ENCODE measurements around the gene NRIP1.
"Not testable (repeated sequence)": the region's sequence is repeated elsewhere in the genome, so short reads cannot be mapped to it uniquely, and the experiment has no call there.

NRIP1 gene

DNA sequence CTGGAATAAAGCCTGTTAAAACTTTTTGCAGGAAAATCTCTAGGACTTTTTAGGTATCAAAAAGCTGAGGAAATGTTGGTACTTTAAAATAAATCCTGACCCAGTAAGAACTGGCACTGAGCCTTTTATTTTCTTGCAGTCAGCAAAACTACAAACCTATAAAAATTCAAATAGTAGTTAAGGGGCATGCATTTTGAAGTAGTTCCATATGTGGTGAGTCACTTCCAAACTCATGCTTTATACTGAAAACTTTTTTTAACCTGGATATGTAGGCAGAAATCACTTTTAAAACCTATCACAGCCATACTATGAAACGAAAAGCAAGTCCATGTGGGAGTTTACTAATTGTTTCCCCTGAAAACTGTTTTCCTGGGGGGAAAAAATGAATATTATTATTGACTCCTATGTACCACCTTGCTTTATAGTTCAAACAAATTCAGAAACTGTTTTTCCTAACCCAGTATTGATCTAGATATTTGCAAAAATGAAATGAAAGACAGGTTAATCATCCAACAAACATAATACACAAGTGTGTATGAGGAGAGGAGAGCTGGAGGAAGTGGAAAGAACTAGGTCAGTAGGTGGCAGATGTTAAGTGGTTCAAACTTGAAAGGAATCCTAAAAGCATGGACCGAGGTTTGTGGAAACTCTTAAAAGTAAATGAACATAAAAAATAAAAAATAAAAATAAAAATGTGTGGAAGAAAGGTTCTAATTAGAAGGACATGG lies 30.5 kb downstream of the NRIP1 start:
- CTCF ChIA-PET = interaction anchor here (0.7 to 1.1 kb wide), 3 partner anchors 10 to 22 kb away, joined by 3 read pairs; no protein-coding TSS in a partner anchor
- POLR2A ChIA-PET = no interaction called here
- no peaks in the 10 kb centered on the region for H3K9me3 ChIP-seq (ENCODE audit: control extremely low read depth in 1 of 5, control insufficient read depth in 4 of 5, insufficient read depth in 2 of 5, low read depth in 1 of 5, low read length in 4 of 5)
- no peaks in the 10 kb centered on the region for H3K27me3 ChIP-seq (replicated peaks in 2 of 5; ENCODE audit: control insufficient read depth in 4 of 5, insufficient read depth in 5 of 5, low read length in 4 of 5)
- H3K4me3 ChIP-seq (ENCODE audit: control insufficient read depth in 1 of 7, extremely low read depth in 1 of 7, insufficient read depth in 4 of 7, low read depth in 2 of 7, low read length in 6 of 7) = no peak overlapping the region
- H3K27ac ChIP-seq (ENCODE audit: insufficient read depth in 1 of 2, low read depth in 1 of 2, low read length in 2 of 2, poor library complexity in 1 of 2, severe bottlenecking in 2 of 2) = no peak overlapping the region
- peaks cover 8 to 62% (median 25%) of the 10 kb centered on the region in 4 experiments for H3K36me3 ChIP-seq (ENCODE audit: control insufficient read depth in 4 of 4, insufficient read depth in 4 of 4, low read length in 3 of 4)
- peaks cover 5 to 57% (median 16%) of the 10 kb centered on the region in 4 experiments for H3K4me1 ChIP-seq (ENCODE audit: control extremely low read depth in 1 of 4, control insufficient read depth in 4 of 4, insufficient read depth in 4 of 4, low read length in 3 of 4)
- no CpG with 5 or more reads among the region's 2 CpGs for WGBS (ENCODE audit: insufficient coverage)
- DNase-seq = peak in 1 of 3 donors; percentile 41

DNA sequence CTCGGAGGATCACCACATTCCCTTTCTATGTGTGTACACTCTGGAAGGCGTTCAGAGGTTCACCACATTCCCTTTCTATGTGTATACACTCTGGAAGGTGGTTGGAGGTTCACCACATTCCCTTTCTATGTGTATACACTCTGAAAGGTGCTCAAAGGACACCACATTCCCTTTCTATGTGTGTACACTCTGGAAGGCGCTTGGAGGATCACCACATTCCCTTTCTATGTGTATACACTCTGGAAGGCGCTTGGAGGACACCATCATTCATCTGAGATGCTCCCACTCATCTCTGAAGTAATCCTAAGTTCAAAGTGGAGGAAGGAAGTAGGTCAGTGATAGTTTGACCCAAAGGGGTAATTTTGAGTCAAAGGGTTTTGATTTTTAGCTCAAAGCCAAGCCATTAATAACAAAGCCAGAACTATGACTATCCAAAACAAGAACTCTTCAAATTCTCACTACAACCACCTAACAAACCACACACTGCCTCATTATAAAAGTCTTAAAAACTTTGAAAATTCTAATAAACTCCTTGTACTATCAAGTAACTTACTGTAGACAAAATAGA lies 32.9 kb downstream of the NRIP1 start:
- Histone ChIP-seq H3K27me3 (replicated peaks in 2 of 5; ENCODE audit: control insufficient read depth in 4 of 5, insufficient read depth in 5 of 5, low read length in 4 of 5) (no peaks in the 10 kb centered on the region), H3K36me3 (ENCODE audit: control insufficient read depth in 4 of 4, insufficient read depth in 4 of 4, low read length in 3 of 4) (peaks cover 9 to 52% (median 21%) of the 10 kb centered on the region in 4 experiments), H3K9me3 (ENCODE audit: control extremely low read depth in 1 of 5, control insufficient read depth in 4 of 5, insufficient read depth in 2 of 5, low read depth in 1 of 5, low read length in 4 of 5) (no peaks in the 10 kb centered on the region), H3K4me1 (ENCODE audit: control extremely low read depth in 1 of 4, control insufficient read depth in 4 of 4, insufficient read depth in 4 of 4, low read length in 3 of 4) (peaks cover 3 to 60% (median 21%) of the 10 kb centered on the region in 4 experiments), H3K27ac (ENCODE audit: insufficient read depth in 1 of 2, low read depth in 1 of 2, low read length in 2 of 2, poor library complexity in 1 of 2, severe bottlenecking in 2 of 2) (no peak overlapping the region), H3K4me3 (ENCODE audit: control insufficient read depth in 1 of 7, extremely low read depth in 1 of 7, insufficient read depth in 4 of 7, low read depth in 2 of 7, low read length in 6 of 7) (no peak overlapping the region)
- DNase-seq = no peak
- CTCF ChIA-PET = interaction anchor here (1.6 kb wide), 1 partner anchor 451 kb away, joined by 4 read pairs; no protein-coding TSS in a partner anchor
- POLR2A ChIA-PET = no interaction called here
- 100% methylated on average over 1 of the region's 4 CpGs for WGBS (ENCODE audit: insufficient coverage)

DNA sequence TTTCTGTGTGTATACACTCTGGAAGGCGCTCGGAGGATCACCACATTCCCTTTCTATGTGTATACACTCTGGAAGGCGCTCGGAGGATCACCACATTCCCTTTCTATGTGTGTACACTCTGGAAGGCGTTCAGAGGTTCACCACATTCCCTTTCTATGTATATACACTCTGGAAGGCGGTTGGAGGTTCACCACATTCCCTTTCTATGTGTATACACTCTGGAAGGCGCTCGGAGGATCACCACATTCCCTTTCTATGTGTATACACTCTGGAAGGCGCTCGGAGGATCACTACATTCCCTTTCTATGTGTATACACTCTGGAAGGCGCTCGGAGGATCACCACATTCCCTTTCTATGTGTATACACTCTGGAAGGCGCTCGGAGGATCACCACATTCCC lies 33.4 kb downstream of the NRIP1 start:
- H3K27me3 ChIP-seq (replicated peaks in 2 of 5; ENCODE audit: control insufficient read depth in 4 of 5, insufficient read depth in 5 of 5, low read length in 4 of 5); H3K4me3 ChIP-seq (ENCODE audit: control insufficient read depth in 1 of 7, extremely low read depth in 1 of 7, insufficient read depth in 4 of 7, low read depth in 2 of 7, low read length in 6 of 7); POLR2A ChIA-PET; DNase-seq; H3K9me3 ChIP-seq (ENCODE audit: control extremely low read depth in 1 of 5, control insufficient read depth in 4 of 5, insufficient read depth in 2 of 5, low read depth in 1 of 5, low read length in 4 of 5); H3K27ac ChIP-seq (ENCODE audit: insufficient read depth in 1 of 2, low read depth in 1 of 2, low read length in 2 of 2, poor library complexity in 1 of 2, severe bottlenecking in 2 of 2); CTCF ChIA-PET: not testable (repeated sequence)
- peaks cover 3 to 58% (median 19%) of the 10 kb centered on the region in 4 experiments for H3K4me1 ChIP-seq (ENCODE audit: control extremely low read depth in 1 of 4, control insufficient read depth in 4 of 4, insufficient read depth in 4 of 4, low read length in 3 of 4)
- no CpG with 5 or more reads among the region's 14 CpGs for WGBS (ENCODE audit: insufficient coverage)
- peaks cover 9 to 53% (median 23%) of the 10 kb centered on the region in 4 experiments for H3K36me3 ChIP-seq (ENCODE audit: control insufficient read depth in 4 of 4, insufficient read depth in 4 of 4, low read length in 3 of 4)

DNA sequence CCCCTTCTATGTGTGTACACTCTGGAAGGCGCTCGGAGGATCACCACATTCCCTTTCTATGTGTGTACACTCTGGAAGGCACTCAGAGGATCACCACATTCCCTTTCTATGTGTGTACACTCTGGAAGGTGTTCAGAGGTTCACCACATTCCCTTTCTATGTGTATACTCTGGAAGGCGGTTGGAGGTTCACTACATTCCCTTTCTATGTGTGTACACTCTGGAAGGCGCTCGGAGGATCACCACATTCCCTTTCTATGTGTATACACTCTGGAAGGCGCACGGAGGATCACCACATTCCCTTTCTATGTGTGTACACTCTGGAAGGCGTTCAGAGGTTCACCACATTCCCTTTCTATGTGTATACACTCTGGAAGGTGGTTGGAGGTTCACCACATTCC lies 33.9 kb downstream of the NRIP1 start:
- CTCF ChIA-PET; H3K27me3 ChIP-seq (replicated peaks in 2 of 5; ENCODE audit: control insufficient read depth in 4 of 5, insufficient read depth in 5 of 5, low read length in 4 of 5); H3K4me3 ChIP-seq (ENCODE audit: control insufficient read depth in 1 of 7, extremely low read depth in 1 of 7, insufficient read depth in 4 of 7, low read depth in 2 of 7, low read length in 6 of 7); DNase-seq; POLR2A ChIA-PET; H3K9me3 ChIP-seq (ENCODE audit: control extremely low read depth in 1 of 5, control insufficient read depth in 4 of 5, insufficient read depth in 2 of 5, low read depth in 1 of 5, low read length in 4 of 5): not testable (repeated sequence)
- H3K36me3 ChIP-seq (ENCODE audit: control insufficient read depth in 4 of 4, insufficient read depth in 4 of 4, low read length in 3 of 4) = peaks cover 9 to 54% (median 25%) of the 10 kb centered on the region in 4 experiments
- no CpG with 5 or more reads among the region's 8 CpGs for WGBS (ENCODE audit: insufficient coverage)
- peaks cover 3 to 58% (median 18%) of the 10 kb centered on the region in 4 experiments for H3K4me1 ChIP-seq (ENCODE audit: control extremely low read depth in 1 of 4, control insufficient read depth in 4 of 4, insufficient read depth in 4 of 4, low read length in 3 of 4)
- H3K27ac ChIP-seq (ENCODE audit: insufficient read depth in 1 of 2, low read depth in 1 of 2, low read length in 2 of 2, poor library complexity in 1 of 2, severe bottlenecking in 2 of 2) = peak overlapping the region in 1 of 2 experiments; percentile 36

DNA sequence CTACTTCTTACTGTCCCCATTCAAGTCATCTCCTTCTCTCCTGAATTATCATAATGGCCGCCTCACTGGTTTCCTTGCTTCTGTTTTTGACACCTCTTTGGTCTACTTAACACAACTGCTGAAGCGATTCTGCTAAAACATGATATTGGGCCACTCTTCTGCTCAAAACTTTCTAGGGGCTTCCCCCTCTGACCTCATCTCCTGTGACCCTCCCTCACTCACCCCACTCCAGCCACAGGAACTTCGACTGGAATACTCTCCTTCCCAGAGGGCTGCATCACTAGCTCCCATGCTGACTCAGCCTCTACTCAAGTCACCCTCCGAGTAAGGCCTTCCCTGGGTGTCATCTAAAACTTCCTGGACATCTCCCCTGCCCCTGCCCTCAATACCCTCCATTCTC lies 35.7 kb downstream of the NRIP1 start:
- Histone ChIP-seq H3K4me3 (ENCODE audit: control insufficient read depth in 1 of 7, extremely low read depth in 1 of 7, insufficient read depth in 4 of 7, low read depth in 2 of 7, low read length in 6 of 7) (no peak overlapping the region), H3K27ac (ENCODE audit: insufficient read depth in 1 of 2, low read depth in 1 of 2, low read length in 2 of 2, poor library complexity in 1 of 2, severe bottlenecking in 2 of 2) (peak overlapping the region in 1 of 2 experiments; percentile 47), H3K4me1 (ENCODE audit: control extremely low read depth in 1 of 4, control insufficient read depth in 4 of 4, insufficient read depth in 4 of 4, low read length in 3 of 4) (peaks cover 3 to 54% (median 20%) of the 10 kb centered on the region in 4 experiments), H3K27me3 (replicated peaks in 2 of 5; ENCODE audit: control insufficient read depth in 4 of 5, insufficient read depth in 5 of 5, low read length in 4 of 5) (no peaks in the 10 kb centered on the region), H3K9me3 (ENCODE audit: control extremely low read depth in 1 of 5, control insufficient read depth in 4 of 5, insufficient read depth in 2 of 5, low read depth in 1 of 5, low read length in 4 of 5) (no peaks in the 10 kb centered on the region), H3K36me3 (ENCODE audit: control insufficient read depth in 4 of 4, insufficient read depth in 4 of 4, low read length in 3 of 4) (peaks cover 11 to 60% (median 31%) of the 10 kb centered on the region in 4 experiments)
- 65% methylated on average over 3 of the region's 4 CpGs for WGBS (ENCODE audit: insufficient coverage)
- CTCF ChIA-PET = interaction anchor here (0.8 to 1.2 kb wide), 2 partner anchors 20 to 25 kb away, joined by 3 to 4 read pairs; no protein-coding TSS in a partner anchor
- POLR2A ChIA-PET = no interaction called here
- no peak for DNase-seq

DNA sequence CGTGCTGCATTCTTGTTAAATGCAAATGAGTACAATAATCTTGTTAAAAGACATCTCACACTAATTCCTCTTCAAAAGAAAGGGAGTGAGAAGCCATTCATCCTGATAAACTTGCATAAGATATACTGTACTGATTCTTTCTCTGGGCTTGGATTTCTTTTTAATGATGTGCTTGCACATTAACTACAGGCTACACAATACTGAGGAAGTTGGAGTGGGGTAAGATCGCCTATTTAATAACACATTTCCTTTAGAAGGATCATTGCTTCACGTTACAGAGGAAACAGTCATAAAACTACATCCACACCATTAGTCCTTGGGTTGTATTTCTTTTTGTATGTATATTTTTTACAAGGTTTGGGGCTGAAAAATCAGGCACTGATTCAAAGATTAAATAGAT lies 36.6 kb downstream of the NRIP1 start:
- no CpG with 5 or more reads among the region's 3 CpGs for WGBS (ENCODE audit: insufficient coverage)
- no peaks in the 10 kb centered on the region for H3K9me3 ChIP-seq (ENCODE audit: control extremely low read depth in 1 of 5, control insufficient read depth in 4 of 5, insufficient read depth in 2 of 5, low read depth in 1 of 5, low read length in 4 of 5)
- no peak overlapping the region for H3K4me3 ChIP-seq (ENCODE audit: control insufficient read depth in 1 of 7, extremely low read depth in 1 of 7, insufficient read depth in 4 of 7, low read depth in 2 of 7, low read length in 6 of 7)
- H3K4me1 ChIP-seq (ENCODE audit: control extremely low read depth in 1 of 4, control insufficient read depth in 4 of 4, insufficient read depth in 4 of 4, low read length in 3 of 4) = peaks cover 3 to 47% (median 19%) of the 10 kb centered on the region in 4 experiments
- H3K27me3 ChIP-seq (replicated peaks in 2 of 5; ENCODE audit: control insufficient read depth in 4 of 5, insufficient read depth in 5 of 5, low read length in 4 of 5) = no peaks in the 10 kb centered on the region
- ChIA-PET POLR2A (interaction anchor here (0.6 kb wide), 1 partner anchor 632 kb away, joined by 4 read pairs; no protein-coding TSS in a partner anchor), CTCF (interaction anchor here (1.2 kb wide), 1 partner anchor 19 kb away, joined by 4 read pairs; no protein-coding TSS in a partner anchor)
- peak in 2 of 3 donors; percentile 29 to 45 for DNase-seq
- no peak overlapping the region for H3K27ac ChIP-seq (ENCODE audit: insufficient read depth in 1 of 2, low read depth in 1 of 2, low read length in 2 of 2, poor library complexity in 1 of 2, severe bottlenecking in 2 of 2)
- peaks cover 9 to 52% (median 31%) of the 10 kb centered on the region in 4 experiments for H3K36me3 ChIP-seq (ENCODE audit: control insufficient read depth in 4 of 4, insufficient read depth in 4 of 4, low read length in 3 of 4)

DNA sequence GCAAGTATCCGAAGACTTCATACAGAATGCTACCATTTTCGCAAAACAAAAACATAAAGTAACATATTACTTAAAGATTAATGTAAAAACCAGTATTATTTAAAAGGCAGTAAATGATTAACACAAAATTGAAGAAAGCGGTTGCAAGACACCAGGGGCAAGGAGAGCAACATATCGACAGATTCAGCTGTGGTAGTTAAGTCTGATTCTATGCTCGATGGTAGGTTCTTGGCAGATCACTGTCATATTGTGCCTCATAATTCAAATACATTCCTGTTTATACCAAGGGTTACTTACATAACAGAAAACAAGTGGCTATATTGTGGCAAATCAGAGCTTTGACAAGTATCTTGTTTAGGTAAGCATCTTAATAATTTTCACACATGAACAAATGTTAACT lies 37.7 kb downstream of the NRIP1 start:
- ChIA-PET CTCF (interaction anchor here (0.8 kb wide), 1 partner anchor 456 kb away, joined by 3 read pairs; no protein-coding TSS in a partner anchor), POLR2A (interaction anchor here (1.2 kb wide), 1 partner anchor 455 kb away, joined by 3 read pairs; no protein-coding TSS in a partner anchor)
- Histone ChIP-seq H3K9me3 (ENCODE audit: control extremely low read depth in 1 of 5, control insufficient read depth in 4 of 5, insufficient read depth in 2 of 5, low read depth in 1 of 5, low read length in 4 of 5) (no peaks in the 10 kb centered on the region), H3K27me3 (replicated peaks in 2 of 5; ENCODE audit: control insufficient read depth in 4 of 5, insufficient read depth in 5 of 5, low read length in 4 of 5) (no peaks in the 10 kb centered on the region), H3K4me3 (ENCODE audit: control insufficient read depth in 1 of 7, extremely low read depth in 1 of 7, insufficient read depth in 4 of 7, low read depth in 2 of 7, low read length in 6 of 7) (no peak overlapping the region), H3K36me3 (ENCODE audit: control insufficient read depth in 4 of 4, insufficient read depth in 4 of 4, low read length in 3 of 4) (peaks cover 11 to 58% (median 31%) of the 10 kb centered on the region in 4 experiments), H3K4me1 (ENCODE audit: control extremely low read depth in 1 of 4, control insufficient read depth in 4 of 4, insufficient read depth in 4 of 4, low read length in 3 of 4) (peaks cover 3 to 43% (median 18%) of the 10 kb centered on the region in 4 experiments), H3K27ac (ENCODE audit: insufficient read depth in 1 of 2, low read depth in 1 of 2, low read length in 2 of 2, poor library complexity in 1 of 2, severe bottlenecking in 2 of 2) (peak overlapping the region in 1 of 2 experiments; percentile 12)
- WGBS (ENCODE audit: insufficient coverage) = no CpG with 5 or more reads among the region's 5 CpGs
- DNase-seq = no peak
